Liver (tissue), 9 donors: ENCODE results near the gene BACH2. TPM values are rescaled to one million over a fixed set of nuclear protein-coding genes. Genes with fewer than 3 reads are reported as not detected.

Experiments
- DNase-seq: peaks from one replicate; pipeline ENCODE4 v3.0.0-alpha.2; 2017; ENCODE audit warnings: low spot score
- H3K27ac ChIP-seq, 2 donors: one replicate each; pipeline ENCODE4 v1.7.0; 2013; ENCODE audit warnings: inconsistent platforms in 2 of 2, low read length in 2 of 2, control low read depth in 1 of 2, low read depth in 1 of 2, mild to moderate bottlenecking in 1 of 2
- H3K27me3 ChIP-seq, 4 donors: one replicate each; pipeline versions ENCODE4 v1.6.1 to v1.7.0; 2013; ENCODE audit warnings: low read length in 3 of 4, inconsistent platforms in 1 of 4, mild to moderate bottlenecking in 1 of 4, moderate library complexity in 1 of 4; ENCODE audit not compliant: control insufficient read depth in 4 of 4, insufficient read depth in 4 of 4
- H3K36me3 ChIP-seq, 4 donors: one replicate each; pipeline versions ENCODE4 v1.6.1 to v1.7.0; 2013; ENCODE audit warnings: low read length in 3 of 4, mild to moderate bottlenecking in 3 of 4, low read depth in 1 of 4, moderate library complexity in 1 of 4; ENCODE audit not compliant: control insufficient read depth in 4 of 4, insufficient read depth in 3 of 4
- H3K4me1 ChIP-seq, 4 donors: one replicate each; pipeline versions ENCODE4 v1.6.1 to v1.7.0; 2013; ENCODE audit warnings: low read length in 3 of 4, mild to moderate bottlenecking in 3 of 4, moderate library complexity in 1 of 4; ENCODE audit not compliant: control insufficient read depth in 4 of 4, insufficient read depth in 4 of 4
- H3K4me3 ChIP-seq, 3 donors: one replicate each; pipeline versions ENCODE4 v1.6.1 to v1.7.0; 2013; ENCODE audit warnings: low read length in 3 of 3, control low read depth in 1 of 3, low read depth in 1 of 3, mild to moderate bottlenecking in 1 of 3
- H3K9ac ChIP-seq, 2 donors: one replicate each; pipeline ENCODE4 v1.7.0; 2013; ENCODE audit warnings: low read length in 2 of 2, mild to moderate bottlenecking in 2 of 2, moderate library complexity in 2 of 2, control low read depth in 1 of 2, low read depth in 1 of 2
- H3K9me3 ChIP-seq, 4 donors: one replicate each; pipeline versions ENCODE4 v1.6.1 to v1.7.0; 2013; ENCODE audit warnings: low read length in 3 of 4; ENCODE audit not compliant: control insufficient read depth in 4 of 4
- CTCF ChIP-seq: fragments of 150-350 bp; IDR thresholded peaks from 2 replicates; pipeline ENCODE4 v1.5.1; 2017; ENCODE audit warnings: improper control_type of control experiment, low read depth, low read length; ENCODE audit not compliant: missing input control
- EGR1 ChIP-seq, 2 donors: IDR thresholded peaks; 2 replicates each; pipeline ENCODE4 v1.6.1; 2016 to 2018; ENCODE audit warnings: antibody characterized with exemption in 2 of 2, low read depth in 2 of 2
- FOXA1 ChIP-seq: IDR thresholded peaks from 2 replicates; pipeline ENCODE4 v1.6.1; 2016; ENCODE audit warnings: antibody characterized with exemption
- FOXA2 ChIP-seq: IDR thresholded peaks from 2 replicates; pipeline ENCODE4 v1.6.1; 2016; ENCODE audit warnings: antibody characterized with exemption
- GABPA ChIP-seq, 2 donors: IDR thresholded peaks in 1 of 2; conservative IDR thresholded peaks in 1 of 2; 2 replicates each; pipeline ENCODE4 v1.6.1; 2016; ENCODE audit warnings: antibody characterized with exemption in 2 of 2, mild to moderate bottlenecking in 1 of 2, moderate library complexity in 1 of 2
- HNF4A ChIP-seq, 2 donors: conservative IDR thresholded peaks; 2 replicates each; pipeline ENCODE4 v1.6.1; 2016; ENCODE audit warnings: antibody characterized with exemption in 2 of 2, mild to moderate bottlenecking in 2 of 2
- HNF4G ChIP-seq: IDR thresholded peaks from 2 replicates; pipeline ENCODE4 v1.6.1; 2016; ENCODE audit warnings: antibody characterized with exemption
- JUND ChIP-seq, 2 donors: IDR thresholded peaks; 2 replicates each; pipeline ENCODE4 v1.6.1; 2016; ENCODE audit warnings: antibody characterized with exemption in 2 of 2
- NR2F2 ChIP-seq: IDR thresholded peaks from 2 replicates; pipeline ENCODE4 v1.6.1; 2016; ENCODE audit warnings: antibody characterized with exemption
- RAD21 ChIP-seq, 2 donors: IDR thresholded peaks; 2 replicates each; pipeline ENCODE4 v1.6.1; 2016; ENCODE audit warnings: antibody characterized with exemption in 2 of 2, mild to moderate bottlenecking in 2 of 2
- RXRA ChIP-seq, 2 donors: IDR thresholded peaks; 2 replicates each; pipeline ENCODE4 v1.6.1; 2017 to 2018; ENCODE audit warnings: antibody characterized with exemption in 2 of 2, mild to moderate bottlenecking in 1 of 2
- SP1 ChIP-seq: IDR thresholded peaks from 2 replicates; pipeline ENCODE4 v1.6.1; 2018; ENCODE audit warnings: antibody characterized with exemption, mild to moderate bottlenecking
- TAF1 ChIP-seq: conservative IDR thresholded peaks from 2 replicates; pipeline ENCODE4 v1.6.1; 2016; ENCODE audit warnings: antibody characterized with exemption, mild to moderate bottlenecking
- YY1 ChIP-seq: IDR thresholded peaks from 2 replicates; pipeline ENCODE4 v1.6.1; 2016; ENCODE audit warnings: antibody characterized with exemption, mild to moderate bottlenecking
- ZBTB33 ChIP-seq: IDR thresholded peaks from 2 replicates; pipeline ENCODE4 v1.6.1; 2016; ENCODE audit warnings: antibody characterized with exemption
- WGBS: extraction: QIAGEN DNeasy Blood & Tissue Kit; methylation state at CpG from one replicate; pipeline ENCODE4 v1.1.7; 2013; 5-methylcytosine and 5-hydroxymethylcytosine counted together
- polyA plus RNA-seq, 2 donors: library from polyadenylated mRNA; stranded (reverse) in 1 of 2; unstranded in 1 of 2; fragments of 200-250 nt in 1 of 2; fragments of >200 nt in 1 of 2; fragmentation: Nextera tagmentation in 1 of 2; extraction: Ambion mirVana in 1 of 2; gene quantifications; one replicate each; pipeline versions ENCODE4 v1.2.1 to v1.2.3, GENCODE V29; 2013 to 2015
- total RNA-seq, 2 donors: library from RNA; depleted of rRNA; stranded (reverse); fragments of >200 nt; gene quantifications; one replicate each; pipeline ENCODE4 v1.2.3, GENCODE V29; 2014
- TF ChIP-seq, protein P1 (sequence below): IDR thresholded peaks from 2 replicates; pipeline ENCODE4 v1.6.1; 2016; ENCODE audit warnings: antibody characterized with exemption
- donor health status: healthy.
- donor health status: healthy.
- donor health status: healthy.
- donor health status: healthy.
- donor health status: healthy.

Gene BACH2
- total and polyA plus RNA-seq, 4 donors = 1.9 to 3.7 (median 1.9) TPM

GRCh38 chr6:90045535-90045934 lies 251.1 kb downstream of the BACH2 start:
- H3K4me1 ChIP-seq = no peaks in the 10 kb centered on the region
- H3K9ac ChIP-seq = no peak overlapping the region
- WGBS = 94% methylated on average over 2 of the region's 2 CpGs
- no peak for DNase-seq
- H3K36me3 ChIP-seq = no peaks in the 10 kb centered on the region
- H3K4me3 ChIP-seq = no peak overlapping the region
- H3K9me3 ChIP-seq = no peaks in the 10 kb centered on the region
- TF ChIP-seq GABPA (IDR thresholded peaks at IDR 0.05 in 1 of 2, conservative IDR thresholded peaks at IDR 0.05 in 1 of 2) (no peak), RXRA (IDR thresholded peaks at IDR 0.05) (no peak), CTCF (no peak), FOXA1 (no peak), EGR1 (IDR thresholded peaks at IDR 0.05; ENCODE audit: low read depth in 2 of 2) (no peak), NR2F2 (no peak), SP1 (no peak)
- H3K27ac ChIP-seq = no peak overlapping the region
- no peaks in the 10 kb centered on the region for H3K27me3 ChIP-seq

DNA sequence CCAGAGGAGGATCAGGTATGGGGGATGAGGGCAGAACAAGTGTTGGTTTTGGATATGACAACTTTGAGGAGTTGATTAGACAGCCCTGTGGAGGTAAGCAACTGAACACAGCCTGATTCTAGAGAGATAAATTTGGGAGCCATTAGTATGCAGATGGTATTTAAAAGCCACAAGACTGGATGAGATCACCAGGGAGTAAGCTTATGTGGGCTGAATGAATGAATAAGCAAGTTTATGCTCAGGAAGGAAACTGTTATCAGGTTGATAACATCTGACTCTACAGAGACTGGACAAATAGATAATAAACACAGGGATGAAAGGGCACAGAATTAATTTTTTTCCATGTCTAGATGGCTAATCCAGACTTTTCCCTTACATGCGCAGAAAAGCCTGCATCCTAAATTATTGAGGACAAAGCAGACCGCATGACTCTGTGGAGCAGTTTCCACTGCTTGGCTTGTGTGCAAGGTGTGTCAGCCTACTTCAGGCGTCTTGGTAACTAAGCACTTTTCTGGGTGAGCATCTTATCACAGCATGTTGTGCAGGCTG lies 251.7 kb downstream of the BACH2 start:
- no peak overlapping the region for H3K9ac ChIP-seq
- H3K4me1 ChIP-seq = no peaks in the 10 kb centered on the region
- TF ChIP-seq, protein P1, sequence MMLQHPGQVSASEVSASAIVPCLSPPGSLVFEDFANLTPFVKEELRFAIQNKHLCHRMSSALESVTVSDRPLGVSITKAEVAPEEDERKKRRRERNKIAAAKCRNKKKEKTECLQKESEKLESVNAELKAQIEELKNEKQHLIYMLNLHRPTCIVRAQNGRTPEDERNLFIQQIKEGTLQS = no peak
- TF ChIP-seq YY1 (no peak), HNF4G (no peak), GABPA (IDR thresholded peaks at IDR 0.05 in 1 of 2, conservative IDR thresholded peaks at IDR 0.05 in 1 of 2) (no peak), NR2F2 (no peak), JUND (IDR thresholded peaks at IDR 0.05) (no peak), CTCF (no peak), EGR1 (IDR thresholded peaks at IDR 0.05; ENCODE audit: low read depth in 2 of 2) (no peak), RAD21 (IDR thresholded peaks at IDR 0.05) (no peak), RXRA (IDR thresholded peaks at IDR 0.05) (no peak), HNF4A (conservative IDR thresholded peaks at IDR 0.05) (no peak), TAF1 (no peak), FOXA2 (no peak), ZBTB33 (no peak)
- no peak overlapping the region for H3K4me3 ChIP-seq
- H3K36me3 ChIP-seq = no peaks in the 10 kb centered on the region
- no peaks in the 10 kb centered on the region for H3K27me3 ChIP-seq
- DNase-seq = no peak
- no peak overlapping the region for H3K27ac ChIP-seq
- H3K9me3 ChIP-seq = no peaks in the 10 kb centered on the region
- 77% methylated on average over 3 of the region's 3 CpGs for WGBS
